ENCODE data around the gene IPO9.
"Not testable (repeated sequence)": the region's sequence is repeated elsewhere in the genome, so short reads cannot be mapped to it uniquely, and the experiment has no call there.

Gene IPO9

DNA sequence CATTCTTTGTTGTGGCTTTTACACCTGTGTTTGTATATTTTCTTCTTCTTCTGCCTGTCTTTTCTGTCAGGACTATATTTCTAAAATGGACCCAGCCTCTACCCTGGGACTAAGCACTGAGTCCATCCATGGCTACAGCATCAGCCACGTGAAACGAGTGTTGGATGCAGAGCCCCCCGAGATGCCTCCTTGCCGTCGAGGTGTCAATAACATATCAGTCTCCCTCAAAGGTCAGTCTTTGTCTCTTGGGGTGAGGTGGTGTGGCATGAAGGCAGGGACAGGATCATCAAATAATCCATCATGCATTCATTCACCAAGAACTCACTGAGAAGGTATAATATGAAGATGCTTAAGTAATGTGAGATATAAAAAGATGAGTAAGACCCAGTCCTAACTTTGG lies 19.1 kb upstream of the IPO9 start:
- DNase-seq (ENCODE audit: low read depth): no peak

DNA sequence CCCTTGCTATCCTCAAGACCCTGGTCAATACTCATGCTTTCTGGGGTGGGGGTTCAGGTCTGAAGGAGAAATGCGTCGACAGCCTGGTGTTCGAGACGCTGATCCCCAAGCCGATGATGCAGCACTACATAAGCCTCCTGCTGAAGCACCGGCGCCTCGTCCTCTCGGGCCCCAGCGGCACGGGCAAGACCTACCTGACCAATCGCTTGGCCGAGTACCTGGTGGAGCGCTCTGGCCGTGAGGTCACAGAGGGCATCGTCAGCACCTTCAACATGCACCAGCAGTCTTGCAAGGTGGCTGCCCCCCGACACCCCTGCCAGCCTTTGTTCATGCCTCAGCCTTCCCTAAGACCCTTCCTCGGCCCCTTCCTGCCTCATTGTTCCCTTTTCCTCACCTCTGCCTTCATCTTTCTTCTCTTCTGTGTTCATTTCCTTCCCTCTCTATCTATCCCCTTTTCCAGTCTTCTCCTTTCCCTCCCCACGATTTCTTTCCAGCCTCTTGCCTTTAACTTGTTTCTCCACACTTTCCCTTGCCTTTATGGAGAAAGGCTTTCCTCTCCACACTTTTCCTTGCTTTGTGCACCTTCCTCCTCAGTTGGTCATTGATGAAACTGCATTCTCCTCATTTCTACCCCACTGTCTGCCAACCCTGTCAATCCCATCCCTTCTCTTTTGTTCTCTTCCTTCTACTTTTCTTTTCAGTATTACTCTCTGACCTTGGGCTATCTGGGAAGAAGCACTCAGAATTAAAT lies 18.3 kb upstream of the IPO9 start:
- no peak for DNase-seq (ENCODE audit: low read depth)

DNA sequence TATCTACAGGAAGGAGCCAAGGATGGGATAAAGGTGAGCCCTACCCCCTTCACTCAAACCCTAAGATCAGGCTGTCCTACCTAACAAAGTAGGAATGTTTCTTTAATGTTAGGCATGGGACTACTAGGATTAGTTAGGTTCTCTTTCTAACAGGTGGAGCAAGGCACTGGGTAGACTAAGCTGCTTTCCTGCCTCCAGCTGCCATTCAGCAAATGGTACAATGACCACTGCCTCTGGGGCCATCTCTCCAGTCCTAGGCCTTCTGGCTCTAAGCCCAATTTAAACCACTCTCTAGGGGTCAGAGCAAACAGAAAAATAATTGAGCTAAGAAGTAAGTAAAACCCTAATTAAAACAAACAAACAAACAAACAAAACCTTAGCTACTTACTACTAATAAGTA lies 15.7 kb upstream of the IPO9 start:
- DNase-seq (ENCODE audit: low read depth): no peak

- no peak for DNase-seq (ENCODE audit: low read depth)
Measured at GRCh38 chr1:201816309-201816854, 12.6 kb upstream of the IPO9 start.

GRCh38 chr1:201818971-201819750 lies 9.8 kb upstream of the IPO9 start:
- peak; percentile 75 for DNase-seq (ENCODE audit: low read depth)

GRCh38 chr1:201820413-201820812 lies 8.5 kb upstream of the IPO9 start:
- no peak for DNase-seq (ENCODE audit: low read depth)

- DNase-seq (ENCODE audit: low read depth): no peak
Measured at GRCh38 chr1:201825245-201825644, 3.7 kb upstream of the IPO9 start.

GRCh38 chr1:201826830-201827229 lies 2.1 kb upstream of the IPO9 start:
- DNase-seq (ENCODE audit: low read depth): peak; percentile 57

GRCh38 chr1:201827321-201828216 lies 1.4 kb upstream of the IPO9 start:
- DNase-seq (ENCODE audit: low read depth): peak; percentile 30

- DNase-seq (ENCODE audit: low read depth): peak; percentile 71
Measured at GRCh38 chr1:201828217-201828819, 639 bp upstream of the IPO9 start.

DNA sequence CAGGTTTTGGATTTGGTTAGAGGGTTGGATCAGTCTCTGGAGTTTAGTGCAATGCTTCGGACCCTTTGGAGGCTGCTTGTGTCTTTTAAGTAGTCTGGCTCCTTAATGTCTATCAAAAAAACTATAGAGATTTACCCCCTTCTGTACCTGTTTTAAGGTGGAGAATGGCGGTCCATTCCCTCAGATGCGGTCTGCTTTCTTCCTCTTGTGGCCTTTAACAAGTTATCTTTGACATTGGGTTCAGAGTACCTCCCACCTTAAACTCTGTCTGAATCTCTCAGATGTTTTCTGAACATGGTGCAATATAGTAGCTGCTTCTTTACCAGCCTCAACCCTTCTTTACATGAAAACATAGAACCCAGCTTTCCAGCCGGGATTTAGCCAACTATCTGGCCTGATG lies 2.4 kb downstream of the IPO9 start:
- no peak for DNase-seq (ENCODE audit: low read depth)

DNA sequence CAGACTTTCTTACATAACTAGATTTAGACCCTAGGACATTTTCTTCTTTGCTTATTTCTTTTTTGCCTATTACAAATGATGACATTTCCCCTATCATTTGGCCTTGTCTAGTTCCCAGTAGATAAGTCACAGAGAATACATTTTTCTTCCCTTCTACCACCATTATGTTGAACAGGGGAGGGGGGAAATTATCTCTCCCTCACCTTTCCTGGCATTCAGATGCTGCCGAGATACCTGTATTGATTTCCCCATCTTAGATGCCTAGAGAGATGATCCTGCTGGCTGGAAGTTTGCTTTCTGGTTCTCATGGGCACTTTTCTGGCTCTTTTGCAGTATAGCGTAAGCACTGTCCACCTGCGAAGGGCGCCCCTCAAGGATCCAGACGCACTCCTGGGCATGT lies 5.7 kb downstream of the IPO9 start:
- no peak for DNase-seq (ENCODE audit: low read depth)

- peak; percentile 49 for DNase-seq (ENCODE audit: low read depth)
Measured at GRCh38 chr1:201838381-201838780, 9.4 kb downstream of the IPO9 start.

GRCh38 chr1:201839089-201839488 lies 10.1 kb downstream of the IPO9 start:
- DNase-seq (ENCODE audit: low read depth): not testable (repeated sequence)

DNA sequence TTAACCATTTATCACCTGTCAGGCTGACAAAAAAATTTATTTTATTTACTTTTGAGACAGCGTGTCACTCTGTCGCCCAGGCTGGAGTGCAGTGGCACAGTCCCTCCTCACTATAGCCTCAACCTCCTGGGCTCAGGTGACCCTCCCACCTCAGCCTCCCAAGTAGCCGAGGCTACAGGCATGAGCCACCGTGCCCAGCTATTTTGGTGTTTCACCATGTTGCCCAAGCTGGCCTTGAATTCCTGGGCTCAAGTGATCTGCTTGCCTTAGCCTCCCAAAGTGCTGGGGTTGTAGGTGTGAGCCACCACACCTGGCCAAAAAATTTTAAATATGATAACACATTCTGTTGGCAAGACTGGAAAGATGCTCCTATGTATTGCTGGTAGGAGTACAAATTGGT lies 11.1 kb downstream of the IPO9 start:
- no peak for DNase-seq (ENCODE audit: low read depth)

GRCh38 chr1:201840490-201840889 lies 11.5 kb downstream of the IPO9 start:
- DNase-seq (ENCODE audit: low read depth): no peak

GRCh38 chr1:201841265-201841912 lies 12.4 kb downstream of the IPO9 start:
- no peak for DNase-seq (ENCODE audit: low read depth)

- peak; percentile 26 for DNase-seq (ENCODE audit: low read depth)
Measured at GRCh38 chr1:201842472-201843027, 13.6 kb downstream of the IPO9 start.

GRCh38 chr1:201845331-201846083 lies 16.6 kb downstream of the IPO9 start:
- peak; percentile 64 for DNase-seq (ENCODE audit: low read depth)

- no peak for DNase-seq (ENCODE audit: low read depth)
Measured at GRCh38 chr1:201847150-201847549, 18.2 kb downstream of the IPO9 start.

Measured in EH (cell line).